ENCODE data around the gene HPN. TPM values are rescaled to one million over a fixed set of nuclear protein-coding genes. Genes with fewer than 3 reads are reported as not detected.
"Not testable (repeated sequence)": the region's sequence is repeated elsewhere in the genome, so short reads cannot be mapped to it uniquely, and the experiment has no call there.

Gene HPN
- total RNA-seq, 1 experiment from 2014 or later, result not detected

DNA sequence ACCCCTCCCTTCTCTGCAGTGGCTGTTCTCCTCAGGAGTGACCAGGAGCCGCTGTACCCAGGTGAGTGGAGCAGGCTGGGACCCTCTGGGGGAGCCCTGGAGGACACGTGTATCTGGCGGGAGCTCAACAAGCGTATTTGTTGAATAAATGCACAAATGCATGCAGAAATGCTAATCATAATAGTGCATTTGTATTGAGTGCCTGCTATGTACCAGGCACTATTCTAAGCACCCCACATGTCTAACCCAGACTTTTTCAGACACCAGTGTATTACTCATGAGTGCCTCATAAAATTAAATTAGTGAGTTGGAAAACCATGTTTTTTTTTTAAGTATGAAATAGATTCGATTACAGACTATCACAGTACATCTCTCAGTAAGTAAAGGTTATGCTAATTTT lies 7.9 kb downstream of the HPN start:
- Histone ChIP-seq H3K9me3 (replicated peaks) (no peaks in the 10 kb centered on the region), H3K27ac (no peak overlapping the region), H3K4me1 (replicated peaks) (no peaks in the 10 kb centered on the region), H3K4me3 (no peak overlapping the region), H3K36me3 (no peaks in the 10 kb centered on the region), H3K27me3 (replicated peaks) (no peaks in the 10 kb centered on the region)
- DNase-seq (ENCODE audit: low read depth in 1 of 2, low spot score in 2 of 2), result no peak

DNA sequence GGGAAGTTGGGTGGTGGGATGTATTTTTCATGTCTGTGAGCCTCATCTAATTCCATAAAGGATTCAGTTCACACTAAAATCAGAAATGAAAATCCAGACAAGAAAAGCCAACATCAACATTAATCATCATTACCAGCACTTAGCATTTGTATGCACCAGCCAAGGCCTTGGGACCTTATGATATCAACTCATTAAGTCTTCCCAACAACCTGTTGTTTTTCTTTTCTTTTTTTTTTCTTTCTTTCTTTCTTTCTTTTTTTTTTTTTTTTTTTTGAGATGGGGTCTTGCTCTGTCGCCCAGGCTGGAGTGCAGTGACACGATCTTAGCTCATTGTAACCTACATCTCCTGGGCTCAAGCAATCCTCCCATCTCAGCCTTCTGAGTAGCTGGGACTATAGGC lies 9.1 kb downstream of the HPN start:
- H3K27me3 ChIP-seq (replicated peaks); H3K4me1 ChIP-seq (replicated peaks); H3K36me3 ChIP-seq; H3K4me3 ChIP-seq; H3K9me3 ChIP-seq (replicated peaks); H3K27ac ChIP-seq; DNase-seq (ENCODE audit: low read depth in 1 of 2, low spot score in 2 of 2): not testable (repeated sequence)

DNA sequence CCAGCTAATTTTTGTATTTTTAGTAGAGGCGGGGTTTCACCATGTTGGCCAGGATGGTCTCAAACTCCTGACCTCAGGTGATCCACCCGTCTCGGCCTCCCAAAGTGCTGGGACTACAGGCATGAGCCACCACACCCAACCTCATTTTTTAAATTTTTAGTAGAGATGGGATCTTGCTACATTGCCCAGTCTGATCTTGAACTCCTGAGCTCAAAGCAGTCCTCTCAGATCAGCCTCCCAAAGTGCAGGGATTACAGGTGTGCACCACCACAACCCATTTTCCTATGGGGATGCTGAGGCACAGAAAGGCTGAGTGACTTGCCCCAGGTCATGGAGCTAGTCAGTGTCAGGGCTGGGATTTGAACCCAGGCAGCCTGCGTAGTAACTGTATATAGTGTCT lies 9.7 kb downstream of the HPN start:
- H3K9me3 ChIP-seq (replicated peaks); H3K36me3 ChIP-seq; H3K27ac ChIP-seq; H3K4me1 ChIP-seq (replicated peaks); DNase-seq (ENCODE audit: low read depth in 1 of 2, low spot score in 2 of 2); H3K27me3 ChIP-seq (replicated peaks); H3K4me3 ChIP-seq: not testable (repeated sequence)

DNA sequence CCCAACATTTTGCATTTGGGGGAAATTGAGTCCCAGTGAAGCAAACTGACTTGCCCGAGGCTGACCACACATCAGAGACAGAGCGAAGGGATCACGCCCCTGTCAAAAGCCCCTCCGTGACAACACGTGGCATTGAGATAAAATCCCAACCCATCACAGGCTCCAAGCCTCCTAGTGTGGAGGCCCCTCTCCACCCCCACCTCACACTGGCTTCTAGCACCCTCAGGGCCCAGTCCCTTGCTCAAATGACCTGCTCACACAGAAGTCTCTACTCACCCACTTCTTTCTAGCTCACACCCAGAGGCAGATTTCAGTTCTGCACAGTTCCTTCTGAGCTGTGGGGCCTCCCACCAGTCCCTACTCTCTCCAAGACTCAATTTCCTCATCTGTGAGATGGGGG lies 10.3 kb downstream of the HPN start:
- Histone ChIP-seq H3K36me3 (no peaks in the 10 kb centered on the region), H3K27me3 (replicated peaks) (peaks cover 10% of the 10 kb centered on the region), H3K4me1 (replicated peaks) (no peaks in the 10 kb centered on the region), H3K27ac (no peak overlapping the region), H3K4me3 (no peak overlapping the region), H3K9me3 (replicated peaks) (no peaks in the 10 kb centered on the region)
- no peak for DNase-seq (ENCODE audit: low read depth in 1 of 2, low spot score in 2 of 2)

DNA sequence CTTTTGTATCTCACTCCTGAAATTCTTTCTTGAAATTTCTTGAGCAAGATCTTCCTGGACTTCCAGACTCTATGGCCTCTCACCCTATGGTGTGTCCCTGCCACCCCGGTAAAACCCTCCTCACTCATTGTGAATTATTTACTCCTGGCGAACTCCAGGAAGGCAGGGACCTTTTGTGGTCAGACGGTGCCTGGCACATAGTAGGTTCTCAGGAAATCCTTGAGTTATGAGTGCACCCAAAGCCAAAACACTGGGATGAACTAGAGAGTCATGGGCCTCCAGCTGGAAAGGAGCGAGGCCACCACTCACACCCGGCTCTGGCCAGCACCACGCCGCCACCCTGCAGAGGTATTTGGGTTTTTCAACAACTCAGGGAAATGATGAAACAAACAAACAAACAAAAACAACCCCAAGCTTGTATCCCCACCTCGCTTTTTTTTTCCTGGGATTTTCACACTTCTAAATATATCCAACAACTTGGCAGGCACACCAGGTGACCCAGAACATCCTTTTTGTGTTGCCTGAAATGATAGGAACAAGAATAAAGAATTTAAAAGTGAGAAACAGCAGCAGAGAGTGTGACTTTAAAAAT lies 11.2 kb downstream of the HPN start:
- Histone ChIP-seq H3K9me3 (replicated peaks) (no peaks in the 10 kb centered on the region), H3K4me3 (no peak overlapping the region), H3K27ac (no peak overlapping the region), H3K36me3 (no peaks in the 10 kb centered on the region), H3K27me3 (replicated peaks) (peaks cover 18% of the 10 kb centered on the region), H3K4me1 (replicated peaks) (no peaks in the 10 kb centered on the region)
- DNase-seq (ENCODE audit: low read depth in 1 of 2, low spot score in 2 of 2), result no peak

DNA sequence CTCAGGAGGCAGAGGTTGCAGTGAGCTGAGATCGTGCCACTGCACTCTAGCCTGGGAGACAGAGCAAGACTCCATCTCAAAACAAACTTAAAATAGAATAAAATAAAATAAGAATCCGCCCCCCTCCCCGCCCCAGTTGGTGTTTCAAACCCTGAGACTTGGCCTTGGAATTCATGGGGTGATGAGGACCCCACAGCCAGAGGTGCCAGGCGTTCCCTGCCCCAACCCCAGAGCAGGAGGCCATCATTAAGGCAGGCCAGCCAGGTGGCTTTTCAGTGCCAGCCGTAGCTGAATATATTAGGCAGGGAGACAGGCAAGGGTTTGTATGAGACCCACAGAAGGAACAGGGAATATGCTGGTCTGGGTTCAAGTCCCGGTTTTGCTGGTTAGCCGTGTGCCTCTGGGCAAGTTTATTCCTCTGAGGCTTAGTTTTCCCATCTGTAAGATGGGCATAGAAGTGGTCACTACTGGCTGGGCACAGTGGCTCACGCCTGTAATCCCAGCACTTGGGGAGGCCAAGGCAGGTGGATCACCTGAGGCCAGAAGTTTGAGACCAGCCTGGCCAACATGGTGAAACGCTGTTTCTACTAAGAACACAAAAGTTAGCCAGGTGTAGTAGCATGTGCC lies 12.3 kb downstream of the HPN start:
- Histone ChIP-seq H3K4me3 (no peak overlapping the region), H3K36me3 (no peaks in the 10 kb centered on the region), H3K9me3 (replicated peaks) (no peaks in the 10 kb centered on the region), H3K27ac (no peak overlapping the region), H3K27me3 (replicated peaks) (peaks cover 20% of the 10 kb centered on the region), H3K4me1 (replicated peaks) (no peaks in the 10 kb centered on the region)
- no peak for DNase-seq (ENCODE audit: low read depth in 1 of 2, low spot score in 2 of 2)

DNA sequence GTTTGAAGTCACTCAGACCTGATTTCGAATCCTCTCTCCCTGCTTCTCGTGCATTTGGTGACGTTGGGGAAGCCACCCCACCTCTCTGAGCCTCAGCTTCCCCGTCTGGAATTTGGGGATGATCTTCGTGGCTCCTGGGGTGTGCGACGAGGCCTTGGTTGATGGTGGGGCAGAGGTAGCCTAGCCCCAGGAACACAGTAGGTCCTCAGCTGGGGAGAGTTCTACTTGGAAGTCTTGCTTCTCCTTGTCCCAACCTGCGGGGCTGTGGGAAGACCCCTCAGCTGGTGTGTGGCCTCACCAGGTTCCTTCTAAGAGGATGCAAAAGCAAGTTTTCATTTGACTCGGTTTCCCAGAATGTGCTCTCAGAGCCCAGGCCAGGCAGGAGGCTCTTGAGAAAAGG lies 13.1 kb downstream of the HPN start:
- DNase-seq (ENCODE audit: low read depth in 1 of 2, low spot score in 2 of 2), result no peak
- peaks cover 21% of the 10 kb centered on the region for H3K27me3 ChIP-seq (replicated peaks)
- H3K4me1 ChIP-seq (replicated peaks), result no peaks in the 10 kb centered on the region
- no peaks in the 10 kb centered on the region for H3K36me3 ChIP-seq
- H3K9me3 ChIP-seq (replicated peaks), result no peaks in the 10 kb centered on the region
- H3K4me3 ChIP-seq, result no peak overlapping the region
- no peak overlapping the region for H3K27ac ChIP-seq

DNA sequence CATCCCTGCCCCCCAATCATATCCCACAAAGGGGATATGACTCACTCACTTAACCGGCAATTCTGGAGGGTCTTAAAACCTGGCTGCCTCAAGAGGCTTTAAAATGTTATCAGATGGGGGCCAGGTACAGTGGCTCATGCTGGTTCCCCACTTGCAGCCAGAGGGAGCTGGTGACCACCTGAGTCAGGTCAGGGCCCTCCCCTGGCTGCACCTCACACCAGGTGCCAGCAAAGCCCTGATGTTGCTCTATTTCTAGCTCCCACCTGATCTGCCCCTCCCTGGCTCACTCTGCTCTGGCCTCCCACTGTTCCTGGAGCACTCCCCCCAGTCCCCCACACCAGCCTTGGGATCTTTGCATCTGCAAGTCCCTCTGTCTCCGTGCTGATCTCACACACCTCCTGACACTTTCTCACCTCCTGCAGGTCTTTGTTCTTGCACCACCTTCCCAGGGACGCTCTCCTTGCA lies 14.2 kb downstream of the HPN start:
- no peak overlapping the region for H3K4me3 ChIP-seq
- no peaks in the 10 kb centered on the region for H3K9me3 ChIP-seq (replicated peaks)
- H3K27me3 ChIP-seq (replicated peaks), result peaks cover 21% of the 10 kb centered on the region
- no peaks in the 10 kb centered on the region for H3K4me1 ChIP-seq (replicated peaks)
- H3K36me3 ChIP-seq, result no peaks in the 10 kb centered on the region
- no peak for DNase-seq (ENCODE audit: low read depth in 1 of 2, low spot score in 2 of 2)
- no peak overlapping the region for H3K27ac ChIP-seq

DNA sequence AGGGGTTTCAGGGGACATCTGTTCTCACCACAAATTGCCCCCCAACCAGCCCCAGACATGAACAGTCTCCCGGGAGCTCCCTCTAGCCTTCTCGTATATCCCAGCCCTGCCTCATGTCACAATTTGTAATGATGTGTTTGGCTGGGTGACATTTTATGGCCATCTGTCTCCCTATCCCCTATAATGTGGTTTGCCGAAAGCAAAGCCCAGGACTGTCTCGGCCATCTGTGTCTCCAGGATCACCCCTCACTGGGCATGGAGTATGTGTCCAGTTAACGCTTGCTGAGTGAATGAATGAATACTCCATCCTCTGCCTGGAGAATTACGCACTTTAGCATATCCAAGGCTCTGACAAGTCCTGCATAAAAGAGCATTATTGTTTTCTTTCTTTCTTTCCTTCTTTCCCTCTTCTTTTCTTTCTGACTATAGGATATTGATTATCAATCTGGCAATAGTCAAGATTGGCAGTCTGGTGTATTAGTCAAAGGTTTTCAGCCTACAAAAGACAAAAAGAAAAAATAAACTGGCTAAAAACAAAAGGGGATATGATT lies 15.1 kb downstream of the HPN start:
- DNase-seq (ENCODE audit: low read depth in 1 of 2, low spot score in 2 of 2), result no peak
- Histone ChIP-seq H3K4me1 (replicated peaks) (no peaks in the 10 kb centered on the region), H3K27ac (no peak overlapping the region), H3K36me3 (no peaks in the 10 kb centered on the region), H3K27me3 (replicated peaks) (peaks cover 21% of the 10 kb centered on the region), H3K4me3 (no peak overlapping the region), H3K9me3 (replicated peaks) (no peaks in the 10 kb centered on the region)

DNA sequence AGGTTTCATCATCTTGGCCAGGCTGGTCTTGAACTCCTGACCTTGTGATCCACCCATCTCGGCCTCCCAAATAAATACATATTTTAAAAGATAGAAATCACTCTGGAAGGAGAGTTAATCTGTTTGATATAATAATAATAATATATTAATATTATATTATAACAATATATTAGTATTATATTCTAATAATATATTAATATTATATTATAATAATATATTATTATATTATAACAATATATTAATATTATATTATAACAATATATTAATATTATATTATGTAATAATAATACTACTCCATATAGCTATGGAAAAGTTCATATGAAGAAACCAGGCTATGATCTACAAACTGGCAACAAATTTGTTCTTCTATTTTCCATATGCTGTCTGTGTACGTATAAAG lies 16.8 kb downstream of the HPN start:
- no peak overlapping the region for H3K4me3 ChIP-seq
- DNase-seq (ENCODE audit: low read depth in 1 of 2, low spot score in 2 of 2), result no peak
- H3K9me3 ChIP-seq (replicated peaks), result no peaks in the 10 kb centered on the region
- no peak overlapping the region for H3K27ac ChIP-seq
- H3K4me1 ChIP-seq (replicated peaks), result no peaks in the 10 kb centered on the region
- H3K27me3 ChIP-seq (replicated peaks), result peaks cover 21% of the 10 kb centered on the region
- H3K36me3 ChIP-seq, result no peaks in the 10 kb centered on the region

DNA sequence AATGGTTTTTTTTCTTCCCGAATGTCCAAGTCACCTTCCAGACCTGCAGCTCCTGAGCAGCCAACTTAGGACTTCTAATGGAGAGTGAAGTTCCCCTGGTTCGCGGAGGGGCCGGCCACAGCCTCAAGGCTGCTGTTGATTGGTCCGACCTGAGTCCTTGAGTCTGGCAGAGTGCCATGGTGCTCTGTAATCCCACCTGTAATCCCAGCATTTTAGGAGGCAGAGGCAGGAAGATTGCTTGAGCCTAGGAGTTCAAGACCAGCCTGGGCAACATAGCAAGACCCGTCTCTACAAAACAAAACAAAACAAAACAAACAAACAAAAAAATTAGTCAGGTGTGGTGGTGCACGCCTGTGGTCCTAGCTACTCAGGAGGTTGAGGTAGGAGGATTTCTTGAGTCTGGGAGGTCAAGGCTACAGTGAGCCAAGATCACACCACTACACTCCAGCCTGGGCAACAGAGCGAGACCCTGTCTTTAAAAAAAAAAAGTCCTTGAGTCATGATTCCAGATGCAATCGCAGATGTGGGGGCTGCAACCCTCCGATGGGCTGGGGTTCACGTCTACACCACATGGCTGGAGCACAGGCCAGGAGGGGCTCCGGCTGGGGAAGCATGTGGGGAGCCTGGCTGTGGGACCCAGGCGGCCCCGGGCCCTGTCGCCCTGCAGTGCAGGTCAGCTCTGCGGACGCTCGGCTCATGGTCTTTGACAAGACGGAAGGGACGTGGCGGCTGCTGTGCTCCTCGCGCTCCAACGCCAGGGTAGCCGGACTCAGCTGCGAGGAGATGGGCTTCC lies 17.7 kb downstream of the HPN start:
- Histone ChIP-seq H3K36me3 (no peaks in the 10 kb centered on the region), H3K4me3 (no peak overlapping the region), H3K9me3 (replicated peaks) (no peaks in the 10 kb centered on the region), H3K27me3 (replicated peaks) (peaks cover 21% of the 10 kb centered on the region), H3K4me1 (replicated peaks) (no peaks in the 10 kb centered on the region), H3K27ac (no peak overlapping the region)
- DNase-seq (ENCODE audit: low read depth in 1 of 2, low spot score in 2 of 2), result no peak

DNA sequence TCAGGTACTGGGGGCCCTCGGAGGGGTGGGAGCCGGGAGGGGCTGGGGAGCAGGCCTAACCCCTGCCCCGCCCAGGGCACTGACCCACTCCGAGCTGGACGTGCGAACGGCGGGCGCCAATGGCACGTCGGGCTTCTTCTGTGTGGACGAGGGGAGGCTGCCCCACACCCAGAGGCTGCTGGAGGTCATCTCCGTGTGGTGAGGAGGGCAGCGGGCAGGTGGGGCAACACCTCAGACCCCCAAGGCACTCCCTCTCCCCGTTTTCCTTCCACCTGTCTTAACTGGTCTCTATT lies 18.2 kb downstream of the HPN start:
- H3K4me1 ChIP-seq (replicated peaks), result no peaks in the 10 kb centered on the region
- DNase-seq (ENCODE audit: low read depth in 1 of 2, low spot score in 2 of 2), result no peak
- no peak overlapping the region for H3K27ac ChIP-seq
- peaks cover 21% of the 10 kb centered on the region for H3K27me3 ChIP-seq (replicated peaks)
- no peaks in the 10 kb centered on the region for H3K36me3 ChIP-seq
- no peak overlapping the region for H3K4me3 ChIP-seq
- H3K9me3 ChIP-seq (replicated peaks), result no peaks in the 10 kb centered on the region

DNA sequence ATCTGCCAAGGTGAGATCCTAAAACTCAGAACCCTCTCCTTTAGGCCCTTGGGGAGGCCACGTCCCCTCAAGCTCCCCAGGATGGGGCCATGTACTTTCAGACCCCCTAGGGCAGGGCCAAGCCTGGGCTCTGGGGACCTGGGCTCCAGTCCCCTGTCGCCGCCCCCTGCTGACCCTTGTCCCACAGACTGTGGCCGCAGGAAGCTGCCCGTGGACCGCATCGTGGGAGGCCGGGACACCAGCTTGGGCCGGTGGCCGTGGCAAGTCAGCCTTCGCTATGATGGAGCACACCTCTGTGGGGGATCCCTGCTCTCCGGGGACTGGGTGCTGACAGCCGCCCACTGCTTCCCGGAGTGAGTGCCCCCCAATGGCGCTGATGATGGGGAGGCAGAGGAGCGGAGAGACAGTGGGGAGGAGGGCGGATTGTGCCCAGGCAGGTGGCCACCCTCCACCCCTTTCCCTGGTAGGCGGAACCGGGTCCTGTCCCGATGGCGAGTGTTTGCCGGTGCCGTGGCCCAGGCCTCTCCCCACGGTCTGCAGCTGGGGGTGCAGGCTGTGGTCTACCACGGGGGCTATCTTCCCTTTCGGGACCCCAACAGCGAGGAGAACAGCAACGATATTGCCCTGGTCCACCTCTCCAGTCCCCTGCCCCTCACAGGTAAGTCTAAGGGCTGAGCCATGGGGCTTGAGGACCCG lies 18.8 kb downstream of the HPN start:
- Histone ChIP-seq H3K27ac (no peak overlapping the region), H3K4me3 (no peak overlapping the region), H3K4me1 (replicated peaks) (no peaks in the 10 kb centered on the region), H3K9me3 (replicated peaks) (no peaks in the 10 kb centered on the region), H3K27me3 (replicated peaks) (peaks cover 21% of the 10 kb centered on the region), H3K36me3 (no peaks in the 10 kb centered on the region)
- DNase-seq (ENCODE audit: low read depth in 1 of 2, low spot score in 2 of 2), result no peak
